ENCODE data around the gene GRM8. TPM values are rescaled to one million over a fixed set of nuclear protein-coding genes. Genes with fewer than 3 reads are reported as not detected.

GRM8 gene
- total RNA-seq, 4 donors from 2014 or later, result not detected

DNA sequence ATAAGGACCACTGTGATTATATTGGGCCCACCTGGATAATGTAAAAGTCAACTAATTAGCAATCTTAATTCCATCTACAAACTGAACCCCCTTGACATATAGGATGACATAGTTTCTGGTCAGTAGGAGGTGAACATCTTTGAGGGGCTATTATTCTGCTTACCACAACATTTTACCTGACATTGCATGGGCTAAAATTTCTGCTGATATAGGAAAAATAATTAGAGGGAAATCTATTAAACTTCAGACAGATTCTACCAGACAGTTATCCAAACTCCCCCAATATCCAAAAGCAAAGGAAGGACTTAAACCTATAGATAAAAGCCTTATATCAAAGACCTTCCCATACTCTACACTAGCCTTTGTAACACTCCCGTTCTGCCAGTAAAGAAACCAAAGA lies 443.6 kb downstream of the GRM8 start:
- WGBS, result 86% methylated on average over 1 of the region's 1 CpG
- Histone ChIP-seq H3K36me3 (no peaks in the 10 kb centered on the region), H3K27ac (no peak overlapping the region)

DNA sequence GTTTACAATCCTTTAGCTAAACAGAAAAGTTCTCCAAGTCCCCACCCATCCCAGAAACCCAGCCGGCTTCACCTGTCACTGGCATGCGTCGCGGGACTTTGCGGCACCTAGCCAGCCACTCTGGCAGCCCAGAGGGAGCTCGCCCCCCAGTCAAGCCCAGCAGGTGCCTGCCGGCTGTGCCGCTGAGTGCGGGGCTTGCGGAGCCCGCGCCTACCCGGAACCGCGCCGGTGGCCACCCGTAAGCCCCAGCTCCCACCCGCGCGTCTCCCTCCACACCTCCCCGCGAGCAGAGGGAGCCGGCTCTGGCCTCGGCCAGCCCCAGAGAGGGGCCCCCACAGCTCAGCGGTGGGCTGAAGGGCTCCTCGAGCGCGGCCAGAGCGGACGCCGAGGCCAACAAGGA lies 446.1 kb downstream of the GRM8 start:
- Histone ChIP-seq H3K4me1 (no peaks in the 10 kb centered on the region), H3K27me3 (no peaks in the 10 kb centered on the region), H3K27ac (no peak overlapping the region), H3K9me3 (no peaks in the 10 kb centered on the region), H3K4me3 (no peak overlapping the region), H3K36me3 (no peaks in the 10 kb centered on the region)
- no peak for TF ChIP-seq POLR2A (IDR thresholded peaks at IDR 0.05)
- no peak for TF ChIP-seq POLR2AphosphoS5 (IDR thresholded peaks at IDR 0.05)
- TF ChIP-seq EP300 (IDR thresholded peaks at IDR 0.05), result no peak
- TF ChIP-seq, protein P1, sequence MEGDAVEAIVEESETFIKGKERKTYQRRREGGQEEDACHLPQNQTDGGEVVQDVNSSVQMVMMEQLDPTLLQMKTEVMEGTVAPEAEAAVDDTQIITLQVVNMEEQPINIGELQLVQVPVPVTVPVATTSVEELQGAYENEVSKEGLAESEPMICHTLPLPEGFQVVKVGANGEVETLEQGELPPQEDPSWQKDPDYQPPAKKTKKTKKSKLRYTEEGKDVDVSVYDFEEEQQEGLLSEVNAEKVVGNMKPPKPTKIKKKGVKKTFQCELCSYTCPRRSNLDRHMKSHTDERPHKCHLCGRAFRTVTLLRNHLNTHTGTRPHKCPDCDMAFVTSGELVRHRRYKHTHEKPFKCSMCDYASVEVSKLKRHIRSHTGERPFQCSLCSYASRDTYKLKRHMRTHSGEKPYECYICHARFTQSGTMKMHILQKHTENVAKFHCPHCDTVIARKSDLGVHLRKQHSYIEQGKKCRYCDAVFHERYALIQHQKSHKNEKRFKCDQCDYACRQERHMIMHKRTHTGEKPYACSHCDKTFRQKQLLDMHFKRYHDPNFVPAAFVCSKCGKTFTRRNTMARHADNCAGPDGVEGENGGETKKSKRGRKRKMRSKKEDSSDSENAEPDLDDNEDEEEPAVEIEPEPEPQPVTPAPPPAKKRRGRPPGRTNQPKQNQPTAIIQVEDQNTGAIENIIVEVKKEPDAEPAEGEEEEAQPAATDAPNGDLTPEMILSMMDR (IDR thresholded peaks at IDR 0.05), result no peak
- DNase-seq (ENCODE audit: low spot score in 2 of 2), result no peak
- WGBS, result 96% methylated on average over 22 of the region's 31 CpGs

More for the DNA sequence above, 443.6 kb downstream of the GRM8 start:
- no peaks in the 10 kb centered on the region for H3K27me3 ChIP-seq
- no peak overlapping the region for H3K4me3 ChIP-seq
- H3K4me1 ChIP-seq, result no peaks in the 10 kb centered on the region
- TF ChIP-seq, protein P1 (IDR thresholded peaks at IDR 0.05), result no peak
- TF ChIP-seq EP300 (IDR thresholded peaks at IDR 0.05), result no peak
- TF ChIP-seq POLR2A (IDR thresholded peaks at IDR 0.05), result no peak
- TF ChIP-seq POLR2AphosphoS5 (IDR thresholded peaks at IDR 0.05), result no peak
- no peaks in the 10 kb centered on the region for H3K9me3 ChIP-seq
- no peak for DNase-seq (ENCODE audit: low spot score in 2 of 2)

DNA sequence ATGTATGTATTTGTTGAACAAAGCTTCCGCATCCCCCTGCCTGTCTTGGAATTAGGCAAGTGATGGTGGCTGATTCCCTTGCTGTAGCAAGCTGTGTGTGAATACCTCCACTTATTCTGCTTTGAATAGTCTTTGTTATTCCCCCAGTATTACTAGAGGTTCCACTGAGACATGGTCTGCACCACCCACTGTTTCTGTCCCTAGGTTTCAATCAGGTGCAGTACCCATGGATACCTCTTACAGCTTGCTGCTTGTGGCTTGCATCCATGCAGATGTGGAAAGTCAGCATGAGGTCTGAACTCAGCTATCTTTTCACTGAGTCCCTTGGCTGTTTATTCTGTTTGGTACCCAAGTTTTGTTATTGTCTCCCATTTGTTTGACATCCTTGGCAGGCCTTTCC lies 447.4 kb downstream of the GRM8 start:
- Histone ChIP-seq H3K4me3 (no peak overlapping the region), H3K27me3 (no peaks in the 10 kb centered on the region), H3K36me3 (no peaks in the 10 kb centered on the region), H3K27ac (no peak overlapping the region), H3K9me3 (no peaks in the 10 kb centered on the region), H3K4me1 (no peaks in the 10 kb centered on the region)
- 100% methylated on average over 1 of the region's 1 CpG for WGBS
- no peak for DNase-seq (ENCODE audit: low spot score in 2 of 2)
- TF ChIP-seq EP300 (IDR thresholded peaks at IDR 0.05) (no peak), POLR2AphosphoS5 (IDR thresholded peaks at IDR 0.05) (no peak), POLR2A (IDR thresholded peaks at IDR 0.05) (no peak)
- TF ChIP-seq, protein P1 (IDR thresholded peaks at IDR 0.05), result no peak

DNA sequence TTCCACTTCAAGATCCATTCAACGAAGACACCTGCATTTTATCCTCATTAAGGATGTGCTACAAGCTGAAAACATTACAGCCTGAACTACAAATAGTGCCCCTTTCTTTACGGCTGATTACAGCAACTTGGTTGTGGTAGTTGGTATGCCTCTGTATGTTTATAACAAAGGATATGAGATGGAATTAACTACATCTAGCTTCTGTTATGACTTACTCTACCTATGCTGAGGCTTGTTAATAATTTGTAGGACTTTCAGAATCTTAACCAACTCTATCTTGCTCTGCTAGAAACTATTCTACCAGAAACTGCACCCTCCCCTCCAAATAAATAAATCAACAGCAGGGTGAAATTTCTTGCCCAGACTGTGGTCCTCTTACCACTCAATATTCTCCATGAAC lies 448.1 kb downstream of the GRM8 start:
- no peak for DNase-seq (ENCODE audit: low spot score in 2 of 2)
- no peaks in the 10 kb centered on the region for H3K36me3 ChIP-seq
- H3K27ac ChIP-seq, result no peak overlapping the region
- TF ChIP-seq, protein P1 (IDR thresholded peaks at IDR 0.05), result no peak
- no peak for TF ChIP-seq POLR2A (IDR thresholded peaks at IDR 0.05)
- no peak for TF ChIP-seq POLR2AphosphoS5 (IDR thresholded peaks at IDR 0.05)
- no peak for TF ChIP-seq EP300 (IDR thresholded peaks at IDR 0.05)
- no peaks in the 10 kb centered on the region for H3K27me3 ChIP-seq
- WGBS, result 67% methylated on average over 2 of the region's 2 CpGs
- no peaks in the 10 kb centered on the region for H3K4me1 ChIP-seq
- no peak overlapping the region for H3K4me3 ChIP-seq
- H3K9me3 ChIP-seq, result no peaks in the 10 kb centered on the region

DNA sequence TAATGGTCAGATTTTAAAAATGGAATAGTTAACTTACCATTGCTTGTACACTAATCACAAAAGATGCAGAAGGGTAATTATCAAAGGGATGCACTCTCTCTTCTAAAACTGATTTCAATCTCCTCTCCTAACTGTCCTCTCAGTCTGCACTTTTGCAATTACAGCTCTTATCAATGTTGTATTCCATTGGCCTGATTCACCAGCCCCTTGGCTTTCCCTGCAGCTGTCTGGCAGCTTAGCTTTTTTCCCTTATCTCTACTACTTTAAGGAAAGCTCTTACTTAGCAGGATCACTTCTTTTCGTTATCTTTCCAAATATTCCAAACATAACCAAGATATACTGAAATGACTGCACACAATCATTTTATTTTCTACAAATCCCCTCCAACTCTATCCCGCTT lies 448.8 kb downstream of the GRM8 start:
- Histone ChIP-seq H3K27ac (no peak overlapping the region), H3K27me3 (no peaks in the 10 kb centered on the region), H3K36me3 (no peaks in the 10 kb centered on the region), H3K9me3 (no peaks in the 10 kb centered on the region), H3K4me1 (no peaks in the 10 kb centered on the region), H3K4me3 (no peak overlapping the region)
- 69% methylated on average over 2 of the region's 2 CpGs for WGBS
- DNase-seq (ENCODE audit: low spot score in 2 of 2), result no peak
- no peak for TF ChIP-seq POLR2AphosphoS5 (IDR thresholded peaks at IDR 0.05)
- TF ChIP-seq, protein P1 (IDR thresholded peaks at IDR 0.05), result no peak
- no peak for TF ChIP-seq EP300 (IDR thresholded peaks at IDR 0.05)
- TF ChIP-seq POLR2A (IDR thresholded peaks at IDR 0.05), result no peak

Data from suprapubic skin (tissue), 4 donors.